Esophagus muscularis mucosa (tissue), 4 donors: Measurements from ENCODE around the gene UBAC2. TPM values are rescaled to one million over a fixed set of nuclear protein-coding genes. Genes with fewer than 3 reads are reported as not detected.

ENCODE experiments used
- DNase-seq: peaks from one replicate; pipeline ENCODE4 v3.0.0-alpha.2; 2017; ENCODE audit errors: extremely low spot score
- H3K27ac ChIP-seq, 4 donors: fragments of 200-600 bp; sonication (generic); replicated peaks in 1 of 4; 1 replicate in 3 of 4; 2 replicates in 1 of 4; pipeline ENCODE4 v1.5.1; 2016 to 2019; ENCODE audit warnings: mild to moderate bottlenecking in 1 of 4
- H3K27me3 ChIP-seq, 4 donors: fragments of 200-600 bp; sonication (generic); one replicate each; pipeline versions ENCODE4 v1.5.1 to v1.6.0; 2016 to 2019
- H3K36me3 ChIP-seq, 4 donors: fragments of 200-600 bp; sonication (generic); one replicate each; pipeline ENCODE4 v1.5.1; 2016 to 2019
- H3K4me1 ChIP-seq, 4 donors: fragments of 200-600 bp; sonication (generic); one replicate each; pipeline ENCODE4 v1.5.1; 2016 to 2019
- H3K4me3 ChIP-seq, 4 donors: fragments of 200-600 bp; sonication (generic); 1 replicate in 2 of 4; 2 replicates in 2 of 4; pipeline ENCODE4 v1.5.1; 2016 to 2019; ENCODE audit warnings: mild to moderate bottlenecking in 4 of 4, moderate library complexity in 1 of 4
- H3K9me3 ChIP-seq, 4 donors: fragments of 200-600 bp; sonication (generic); 1 replicate in 3 of 4; 2 replicates in 1 of 4; pipeline ENCODE4 v1.5.1; 2016 to 2019
- CTCF ChIP-seq, 3 experiments: fragments of 200-600 bp in 2 of 3; fragments of 450-650 bp in 1 of 3; sonication (generic) in 2 of 3; IDR thresholded peaks; one replicate each; pipeline ENCODE4 v1.5.1; 2017 to 2019; ENCODE audit warnings: antibody characterized with exemption in 3 of 3, mild to moderate bottlenecking in 2 of 3, moderate library complexity in 1 of 3
- EP300 ChIP-seq: sonication (generic); formaldehyde crosslinking; IDR thresholded peaks from one replicate; pipeline ENCODE4 v1.6.1; 2017; ENCODE audit warnings: antibody characterized with exemption
- POLR2A ChIP-seq: fragments of 450-650 bp; IDR thresholded peaks from one replicate; pipeline ENCODE4 v1.6.1; 2017; ENCODE audit warnings: antibody characterized with exemption, moderate library complexity, mild to moderate bottlenecking, low read depth
- POLR2AphosphoS5 ChIP-seq, 2 donors: sonication (generic); formaldehyde crosslinking; IDR thresholded peaks; one replicate each; pipeline ENCODE4 v1.6.1; 2017; ENCODE audit warnings: antibody characterized with exemption in 2 of 2
- WGBS: methylation state at CpG from one replicate; pipeline ENCODE4 v1.1.5; 2018; 5-methylcytosine and 5-hydroxymethylcytosine counted together
- intact Hi-C: fragments of 100-400 bp; cut with DNase I; formaldehyde crosslinking; loops from one replicate; pipeline ENCODE4 v1.15.1; 2023
- total RNA-seq, 4 donors: library from RNA; depleted of rRNA; stranded (reverse); fragments of >200 nt; gene quantifications; one replicate each; pipeline versions ENCODE4 v1.1.0 to v1.2.1, GENCODE V29; 2016

UBAC2 gene
- total RNA-seq, 4 donors from 2014 or later: 42.6 to 62.1 (median 50.9) TPM

- no peaks in the 10 kb centered on the region for H3K4me1 ChIP-seq
- H3K36me3 ChIP-seq: no peaks in the 10 kb centered on the region
- intact Hi-C loops: no loop called here
- H3K27ac ChIP-seq: no peak overlapping the region
- DNase-seq: peak; percentile 47
- TF ChIP-seq EP300 (no peak), POLR2A (no peak), POLR2AphosphoS5 (IDR thresholded peaks at IDR 0.05) (no peak), CTCF (IDR thresholded peaks at IDR 0.05) (no peak)
- no peaks in the 10 kb centered on the region for H3K9me3 ChIP-seq
- no peak overlapping the region for H3K4me3 ChIP-seq
- 88% methylated on average over 1 of the region's 1 CpG for WGBS
- H3K27me3 ChIP-seq: no peaks in the 10 kb centered on the region
Measured at GRCh38 chr13:99161512-99161911, 39.1 kb upstream of the UBAC2 start.

- intact Hi-C loops: no loop called here
Measured at GRCh38 chr13:99162567-99163361, 37.9 kb upstream of the UBAC2 start.

GRCh38 chr13:99164226-99164625, 36.4 kb upstream of the UBAC2 start:
- peak; percentile 53 for DNase-seq
- Histone ChIP-seq H3K4me3 (no peak overlapping the region), H3K36me3 (no peaks in the 10 kb centered on the region), H3K27ac (no peak overlapping the region), H3K4me1 (no peaks in the 10 kb centered on the region), H3K27me3 (no peaks in the 10 kb centered on the region), H3K9me3 (no peaks in the 10 kb centered on the region)
- WGBS: 86% methylated on average over 5 of the region's 5 CpGs
- intact Hi-C loops: no loop called here
- TF ChIP-seq CTCF (IDR thresholded peaks at IDR 0.05): no peak
- TF ChIP-seq POLR2AphosphoS5 (IDR thresholded peaks at IDR 0.05): no peak
- TF ChIP-seq EP300: no peak
- no peak for TF ChIP-seq POLR2A

More at GRCh38 chr13:99162567-99163361, 37.9 kb upstream of the UBAC2 start:
- no peaks in the 10 kb centered on the region for H3K9me3 ChIP-seq
- no peaks in the 10 kb centered on the region for H3K27me3 ChIP-seq
- no peak overlapping the region for H3K4me3 ChIP-seq
- 81% methylated on average over 13 of the region's 13 CpGs for WGBS
- no peaks in the 10 kb centered on the region for H3K36me3 ChIP-seq
- no peak for TF ChIP-seq CTCF (IDR thresholded peaks at IDR 0.05)
- TF ChIP-seq POLR2AphosphoS5 (IDR thresholded peaks at IDR 0.05): no peak
- no peak for TF ChIP-seq POLR2A
- TF ChIP-seq EP300: no peak
- no peaks in the 10 kb centered on the region for H3K4me1 ChIP-seq
- peak; percentile 50 for DNase-seq
- H3K27ac ChIP-seq: no peak overlapping the region

GRCh38 chr13:99165753-99166587, 34.7 kb upstream of the UBAC2 start:
- TF ChIP-seq POLR2A: no peak
- Histone ChIP-seq H3K27ac (no peak overlapping the region), H3K36me3 (no peaks in the 10 kb centered on the region), H3K4me3 (no peak overlapping the region), H3K9me3 (no peaks in the 10 kb centered on the region), H3K27me3 (no peaks in the 10 kb centered on the region), H3K4me1 (no peaks in the 10 kb centered on the region)
- intact Hi-C loops: no loop called here
- WGBS: 92% methylated on average over 5 of the region's 5 CpGs
- DNase-seq: no peak

- no peak overlapping the region for H3K4me3 ChIP-seq
- no peaks in the 10 kb centered on the region for H3K36me3 ChIP-seq
- TF ChIP-seq POLR2A (no peak), POLR2AphosphoS5 (IDR thresholded peaks at IDR 0.05) (no peak), EP300 (no peak), CTCF (IDR thresholded peaks at IDR 0.05) (no peak)
- H3K27me3 ChIP-seq: peaks cover 0 to 14% (median 0%) of the 10 kb centered on the region in 4 donors
- no peaks in the 10 kb centered on the region for H3K9me3 ChIP-seq
- peaks cover 0 to 7% (median 7%) of the 10 kb centered on the region in 4 donors for H3K4me1 ChIP-seq
- intact Hi-C loops: no loop called here
- 89% methylated on average over 10 of the region's 18 CpGs for WGBS
- DNase-seq: no peak
- H3K27ac ChIP-seq: no peak overlapping the region
Measured at GRCh38 chr13:99172951-99173350, 27.7 kb upstream of the UBAC2 start.
